ENCODE measurements around the gene YJEFN3. TPM values are rescaled to one million over a fixed set of nuclear protein-coding genes. Genes with fewer than 3 reads are reported as not detected.

Gene YJEFN3
- total and polyA plus RNA-seq, 2 of the 8 experiments (the other 6 are each of a cell fraction or from before 2014, with no cell fraction given) = 5.7 to 9.4 TPM

- no peak overlapping the region for H3K18ac ChIP-seq (ENCODE audit: extremely low read depth, low read length)
- 95% methylated on average over 30 of the region's 33 CpGs; no CpG with 5 or more reads in 1 of the 2 experiments for WGBS, 2 experiments (ENCODE audit: extremely low coverage in 1 of 2, insufficient coverage in 1 of 2, insufficient read length in 1 of 2, insufficient replicate concordance in 2 of 2, low coverage in 1 of 2, low lambda C conversion rate in 2 of 2, missing lambda C conversion rate in 1 of 2)
- no peak overlapping the region for H2AK5ac ChIP-seq (ENCODE audit: low read depth, low read length)
- ChIA-PET POLR2A (ENCODE audit: partially characterized antibody) (no interaction called here), CTCF (ENCODE audit: partially characterized antibody) (interaction anchor here (0.6 kb wide), 1 partner anchor 117 kb away, joined by 3 read pairs; no protein-coding TSS in a partner anchor)
- no peak overlapping the region for H3K4me2 ChIP-seq (ENCODE audit: insufficient read depth in 1 of 2, low read depth in 2 of 2, low read length in 2 of 2)
- H3K9me3 ChIP-seq (ENCODE audit: insufficient read depth in 2 of 2, low read depth in 1 of 2, low read length in 1 of 2) = no peaks in the 10 kb centered on the region
- no peak overlapping the region for H3K27ac ChIP-seq (ENCODE audit: low read depth, low read length)
- no peak overlapping the region for H2AFZ ChIP-seq (ENCODE audit: low read length)
- H3K79me1 ChIP-seq (ENCODE audit: low read depth, low read length) = peaks cover 3% of the 10 kb centered on the region
- peaks cover 7 to 23% of the 10 kb centered on the region in 2 experiments for H4K20me1 ChIP-seq (replicated peaks in 1 of 2; ENCODE audit: control insufficient read depth in 1 of 2, insufficient read depth in 2 of 2, low read length in 2 of 2)
- H3K36me3 ChIP-seq (ENCODE audit: control insufficient read depth in 2 of 4, insufficient read depth in 4 of 4, low read length in 3 of 4) = peaks cover 30 to 68% (median 56%) of the 10 kb centered on the region in 4 experiments
- DNase-seq (ENCODE audit: low read depth in 1 of 2, low spot score in 2 of 2) (no peak), FAIRE-seq (no peak)
- no peak overlapping the region for H3K14ac ChIP-seq (ENCODE audit: insufficient read length)
- no peak overlapping the region for H2BK120ac ChIP-seq (replicated peaks; ENCODE audit: low read depth, low read length)
- no peaks in the 10 kb centered on the region for H3K27me3 ChIP-seq (replicated peaks in 1 of 4; ENCODE audit: control insufficient read depth in 3 of 4, extremely low read depth in 1 of 4, insufficient read depth in 3 of 4, low read length in 3 of 4)
- H3K79me2 ChIP-seq (ENCODE audit: control insufficient read depth in 1 of 2, insufficient read depth in 2 of 2, low read length in 2 of 2) = peaks cover 0 to 7% of the 10 kb centered on the region in 2 experiments; a peak in 1 of 4 replicates
- H3K4me3 ChIP-seq (ENCODE audit: extremely low read depth in 1 of 4, insufficient read depth in 2 of 4, low read depth in 3 of 4, low read length in 4 of 4) = no peak overlapping the region
- H3K4ac ChIP-seq (replicated peaks; ENCODE audit: insufficient read length, low read depth, low read length) = no peak overlapping the region
- no peak overlapping the region for H2BK20ac ChIP-seq (ENCODE audit: low read length)
- H3K23me2 ChIP-seq (ENCODE audit: low read depth, low read length) = peaks cover under 1% of the 10 kb centered on the region; the same call in 1 of the 2 replicates
- H3K9ac ChIP-seq (replicated peaks in 1 of 4; ENCODE audit: extremely low read depth in 1 of 4, low read depth in 3 of 4, low read length in 3 of 4) = no peak overlapping the region
- H3K4me1 ChIP-seq (replicated peaks in 1 of 4; ENCODE audit: control insufficient read depth in 3 of 4, insufficient read depth in 4 of 4, low read length in 3 of 4) = no peaks in the 10 kb centered on the region; a peak in 1 of 7 replicates
- no peak overlapping the region; the same call in 1 of the 2 replicates for H2BK5ac ChIP-seq (ENCODE audit: low read depth, low read length)
- no peak overlapping the region for H3K56ac ChIP-seq (replicated peaks; ENCODE audit: insufficient read length, low read depth, low read length)
- no peak overlapping the region for H2BK15ac ChIP-seq (ENCODE audit: low read length)
- H4K5ac ChIP-seq (ENCODE audit: insufficient read length, low read depth, low read length) = no peak overlapping the region
- H2BK12ac ChIP-seq (ENCODE audit: low read depth, low read length) = no peak overlapping the region
- no peak overlapping the region for H4K8ac ChIP-seq (ENCODE audit: extremely low read depth, insufficient read depth, low read length)
- H4K91ac ChIP-seq (replicated peaks; ENCODE audit: insufficient read length, low read length) = no peak overlapping the region
- no peak overlapping the region for H3K23ac ChIP-seq (ENCODE audit: insufficient read length)
- TF ChIP-seq SP4 (IDR thresholded peaks at IDR 0.05; ENCODE audit: low read length) (no peak), POU5F1 (IDR thresholded peaks at IDR 0.05; ENCODE audit: low read depth, low read length) (no peak), RNF2 (IDR thresholded peaks at IDR 0.05; ENCODE audit: borderline replicate concordance, low read depth, low read length, missing control alignments, poor library complexity, severe bottlenecking) (no peak), BACH1 (IDR thresholded peaks at IDR 0.05; ENCODE audit: low read length) (no peak), HDAC6 (IDR thresholded peaks at IDR 0.05; ENCODE audit: low read depth, low read length) (no peak), MAX (IDR thresholded peaks at IDR 0.05) (no peak), CREB1 (IDR thresholded peaks at IDR 0.05) (no peak), RFX5 (IDR thresholded peaks at IDR 0.05; ENCODE audit: borderline replicate concordance, low read depth, low read length) (no peak), JUND (IDR thresholded peaks at IDR 0.05; ENCODE audit: low read length) (no peak), ATF3 (IDR thresholded peaks at IDR 0.05; ENCODE audit: insufficient read depth, low read depth, low read length) (no peak), BRCA1 (IDR thresholded peaks at IDR 0.05; ENCODE audit: low read depth, low read length) (no peak)
- TF ChIP-seq, protein P1, sequence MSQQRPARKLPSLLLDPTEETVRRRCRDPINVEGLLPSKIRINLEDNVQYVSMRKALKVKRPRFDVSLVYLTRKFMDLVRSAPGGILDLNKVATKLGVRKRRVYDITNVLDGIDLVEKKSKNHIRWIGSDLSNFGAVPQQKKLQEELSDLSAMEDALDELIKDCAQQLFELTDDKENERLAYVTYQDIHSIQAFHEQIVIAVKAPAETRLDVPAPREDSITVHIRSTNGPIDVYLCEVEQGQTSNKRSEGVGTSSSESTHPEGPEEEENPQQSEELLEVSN (IDR thresholded peaks at IDR 0.05) = no peak
These were observed 30.3 kb upstream of the YJEFN3 start for GRCh38 chr19:19498255-19498991.

Measured in H1 (cell line).